Measurements from ENCODE around the gene FGF14.

Gene FGF14

GRCh38 chr13:102250448-102250847 is 151.4 kb downstream of the FGF14 start:
- no peak for DNase-seq (ENCODE audit: low read depth)

DNA sequence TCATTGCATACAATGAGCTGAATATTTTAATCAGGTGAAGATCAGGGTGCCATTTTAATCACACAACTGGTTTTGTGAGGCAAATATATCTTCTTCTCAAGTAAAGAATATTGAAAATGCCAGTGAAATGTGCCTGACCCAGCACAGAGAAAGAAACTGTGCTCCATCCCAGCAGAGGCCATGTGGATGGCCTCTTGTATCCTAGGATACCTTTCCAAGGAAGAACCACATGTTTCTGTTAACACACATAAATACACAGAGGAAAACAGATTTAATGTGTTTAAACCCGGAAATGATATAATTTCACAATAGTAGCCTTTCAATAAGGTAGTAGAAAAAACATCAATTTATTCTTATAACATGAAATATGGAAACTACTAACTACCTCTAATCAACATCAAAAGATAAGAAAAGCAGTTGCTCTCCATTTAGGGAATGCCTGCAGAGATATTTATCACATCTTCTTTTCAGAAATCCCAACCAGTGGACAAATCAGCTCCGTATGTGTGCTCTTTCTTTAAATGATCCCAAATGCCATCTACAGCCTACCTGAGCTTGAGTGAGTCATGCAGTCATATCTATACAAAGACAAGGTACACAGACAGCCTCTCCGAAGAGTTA is 157.1 kb downstream of the FGF14 start:
- DNase-seq (ENCODE audit: low read depth) = no peak

DNA sequence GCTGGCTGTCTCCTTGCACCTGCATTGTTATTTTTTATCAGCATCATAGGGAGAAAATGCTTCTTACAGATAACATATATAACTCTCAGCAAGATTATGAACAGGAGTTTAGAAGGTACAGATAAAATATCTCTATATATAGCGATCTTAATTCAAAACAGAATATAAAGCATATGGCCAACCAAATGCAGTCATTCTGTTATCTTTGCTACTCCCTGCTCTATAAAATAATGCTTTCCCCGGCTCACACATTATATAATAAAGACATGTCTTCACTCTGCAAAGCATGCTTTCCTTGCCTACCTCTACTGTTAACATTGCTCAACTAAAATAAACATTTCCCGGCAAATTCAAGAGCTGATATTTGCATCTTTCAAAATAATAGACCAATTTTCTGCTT is 161.7 kb downstream of the FGF14 start:
- no peak for DNase-seq (ENCODE audit: low read depth)

DNA sequence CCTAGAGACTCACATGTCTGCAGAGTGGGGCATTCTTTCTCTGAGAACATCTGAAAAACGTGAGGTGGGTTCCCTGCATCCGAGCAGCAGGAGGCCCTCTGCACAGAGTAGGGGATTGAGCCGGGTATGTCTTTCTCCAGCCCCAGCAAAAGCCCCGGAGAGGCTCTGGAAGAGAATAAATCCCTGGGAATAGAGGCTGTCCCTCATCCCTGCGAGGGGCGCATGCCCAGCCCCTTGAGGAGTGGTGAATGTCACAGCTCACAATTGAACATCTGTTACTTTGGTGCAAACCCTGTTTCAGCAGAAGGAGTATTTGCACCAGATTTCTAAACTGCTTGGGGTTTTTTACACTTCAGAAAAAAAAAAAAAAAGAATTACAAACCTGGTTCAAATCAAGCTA is 164.6 kb downstream of the FGF14 start:
- no peak for DNase-seq (ENCODE audit: low read depth)

DNA sequence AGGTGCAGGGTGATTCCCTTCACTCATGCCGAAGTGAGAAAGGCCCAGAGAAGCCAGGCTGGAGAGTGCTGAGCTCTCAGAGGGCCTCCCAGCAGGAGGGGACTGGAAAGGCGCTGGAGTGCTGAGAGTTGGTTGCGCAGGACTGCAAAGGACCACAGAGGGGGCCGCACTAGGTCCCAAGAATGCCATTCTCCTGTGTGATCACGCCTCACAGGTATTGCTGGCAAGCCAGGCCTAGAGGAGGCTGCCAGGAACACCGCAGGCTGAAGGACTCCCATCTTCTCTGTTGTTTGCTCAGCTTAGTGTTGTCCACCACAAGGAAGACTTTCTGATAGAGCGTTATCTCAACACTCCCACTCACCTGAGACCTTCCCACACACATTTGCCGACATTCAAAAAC is 165.0 kb downstream of the FGF14 start:
- DNase-seq (ENCODE audit: low read depth) = no peak

DNA sequence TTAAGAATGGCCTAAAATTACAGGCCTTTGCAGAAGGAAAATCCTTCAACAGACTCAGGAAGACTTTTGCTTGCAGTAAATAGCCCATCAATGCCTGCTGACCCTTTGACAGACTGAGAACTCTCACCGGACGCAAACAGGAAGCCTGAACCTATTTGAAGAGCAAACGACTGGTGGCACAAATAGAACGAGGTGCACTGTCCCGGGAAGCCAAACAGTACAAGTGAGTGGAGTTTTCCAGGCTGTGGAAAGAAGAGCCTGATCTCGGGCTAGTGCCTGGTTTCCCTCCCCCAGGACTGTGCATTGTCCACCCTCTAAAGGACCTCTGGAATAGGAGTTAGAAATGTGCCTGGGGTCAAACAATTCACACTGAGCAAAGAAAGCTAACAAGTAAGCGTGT is 165.5 kb downstream of the FGF14 start:
- DNase-seq (ENCODE audit: low read depth) = no peak

GRCh38 chr13:102235689-102236088 is 166.2 kb downstream of the FGF14 start:
- no peak for DNase-seq (ENCODE audit: low read depth)

GRCh38 chr13:102234618-102235017 is 167.2 kb downstream of the FGF14 start:
- DNase-seq (ENCODE audit: low read depth) = no peak

DNA sequence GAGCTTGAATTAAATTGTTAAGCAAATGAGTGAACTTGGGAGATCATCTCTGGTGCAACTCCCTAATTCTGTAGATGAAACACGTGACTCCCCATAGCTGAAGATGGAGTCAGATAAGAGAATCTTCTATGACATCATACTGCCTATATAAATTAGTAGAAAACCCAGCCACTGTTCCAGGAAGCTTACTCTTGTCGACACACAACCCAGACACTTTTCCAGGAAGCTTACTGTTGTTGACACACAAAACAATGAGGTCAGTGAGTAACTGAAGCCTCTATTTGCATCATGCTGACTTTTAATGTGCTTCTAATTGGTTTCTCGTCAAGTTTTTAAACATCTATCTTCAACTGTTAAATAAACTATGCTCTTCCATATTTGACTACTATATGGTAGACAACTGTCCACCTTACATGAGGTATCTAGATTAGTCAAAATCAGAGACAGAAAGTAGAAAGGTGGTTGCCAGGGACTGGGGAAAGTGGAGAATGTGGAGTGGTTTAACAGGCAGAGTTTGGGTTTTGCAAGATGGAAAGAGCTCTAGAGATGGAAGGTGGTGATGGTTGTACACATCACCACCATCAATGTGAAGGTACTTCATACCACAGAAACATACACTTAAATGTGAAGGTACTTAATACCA is 168.2 kb downstream of the FGF14 start:
- DNase-seq (ENCODE audit: low read depth) = no peak

DNA sequence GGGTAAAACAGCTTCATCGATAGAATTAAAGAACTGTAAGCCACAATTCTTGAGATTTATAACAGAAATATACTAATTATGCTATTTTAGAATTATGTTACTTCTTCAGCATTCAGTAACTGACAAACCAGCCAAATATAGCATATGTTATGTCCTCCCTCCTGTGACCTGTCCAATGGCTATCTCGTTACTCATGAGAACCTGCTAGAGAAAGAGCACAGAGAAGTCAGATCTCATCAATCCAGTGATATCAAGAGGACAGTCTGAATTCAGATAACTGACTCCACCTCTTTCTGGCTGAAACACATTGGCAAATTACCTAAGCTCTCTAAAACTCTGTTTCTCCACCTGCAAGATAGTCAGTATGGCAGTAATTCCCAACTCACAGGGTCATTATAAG is 170.4 kb downstream of the FGF14 start:
- DNase-seq (ENCODE audit: low read depth) = no peak

DNA sequence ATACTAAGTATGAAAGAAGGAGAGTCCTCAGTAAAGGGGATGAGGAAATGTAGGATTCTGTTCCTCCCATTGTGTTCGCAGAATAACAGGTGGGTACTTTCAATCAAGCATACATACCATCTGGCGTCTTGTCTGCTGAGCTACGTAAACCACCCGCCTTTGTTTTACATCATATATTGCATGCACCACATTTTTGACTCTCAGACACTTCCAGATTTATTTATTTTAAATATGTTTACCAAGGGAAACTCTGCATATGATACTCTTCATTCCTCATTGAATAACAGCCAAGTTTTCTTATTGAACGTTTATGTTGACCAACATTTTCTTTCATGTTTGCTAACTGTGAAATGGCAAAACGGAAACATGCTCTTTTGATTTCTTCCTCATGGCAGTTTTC is 174.1 kb downstream of the FGF14 start:
- no peak for DNase-seq (ENCODE audit: low read depth)

- DNase-seq (ENCODE audit: low read depth) = no peak
Measured at GRCh38 chr13:102226591-102226990, 175.3 kb downstream of the FGF14 start.

GRCh38 chr13:102225892-102226291 is 176.0 kb downstream of the FGF14 start:
- no peak for DNase-seq (ENCODE audit: low read depth)

- DNase-seq (ENCODE audit: low read depth) = no peak
Measured at GRCh38 chr13:102220681-102221228, 181.1 kb downstream of the FGF14 start.

DNA sequence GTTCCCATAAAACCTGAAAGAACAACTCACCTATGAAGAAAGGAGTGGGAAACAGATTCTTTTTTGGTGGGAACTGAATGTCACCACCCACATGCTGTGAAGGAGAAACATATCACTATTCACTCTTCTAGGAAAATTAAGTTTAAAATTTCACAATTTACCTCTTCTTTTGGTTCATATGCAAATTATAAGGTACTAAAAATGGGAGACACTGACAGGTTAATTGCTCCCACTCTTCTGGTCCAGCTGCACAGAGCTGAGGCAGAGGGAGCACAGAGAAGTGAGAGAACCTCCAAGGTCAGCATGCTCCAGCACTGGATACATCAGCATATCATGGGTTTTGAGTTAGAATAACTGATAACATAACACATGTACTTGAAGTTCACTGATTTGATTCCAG is 186.9 kb downstream of the FGF14 start:
- DNase-seq (ENCODE audit: low read depth) = no peak

- no peak for DNase-seq (ENCODE audit: low read depth)
Measured at GRCh38 chr13:102212729-102213128, 189.1 kb downstream of the FGF14 start.

DNA sequence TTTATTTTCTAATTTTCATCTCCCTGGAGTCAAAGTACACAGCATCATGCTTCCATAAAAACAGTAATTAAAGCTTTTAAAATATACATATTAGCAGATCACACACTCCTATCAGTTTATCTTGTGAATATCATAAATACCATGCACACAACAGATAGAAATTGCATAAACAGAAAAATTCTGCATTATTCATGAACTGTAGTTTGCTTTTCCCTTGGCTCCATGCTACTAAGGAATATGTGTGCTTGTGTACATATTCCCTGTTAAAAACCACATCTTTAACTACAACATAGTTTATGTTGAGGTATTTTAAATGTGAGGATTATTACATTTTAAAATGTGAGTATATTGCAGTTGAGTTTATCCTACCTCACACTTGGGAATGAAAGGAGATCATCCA is 193.5 kb downstream of the FGF14 start:
- DNase-seq (ENCODE audit: low read depth) = no peak

DNA sequence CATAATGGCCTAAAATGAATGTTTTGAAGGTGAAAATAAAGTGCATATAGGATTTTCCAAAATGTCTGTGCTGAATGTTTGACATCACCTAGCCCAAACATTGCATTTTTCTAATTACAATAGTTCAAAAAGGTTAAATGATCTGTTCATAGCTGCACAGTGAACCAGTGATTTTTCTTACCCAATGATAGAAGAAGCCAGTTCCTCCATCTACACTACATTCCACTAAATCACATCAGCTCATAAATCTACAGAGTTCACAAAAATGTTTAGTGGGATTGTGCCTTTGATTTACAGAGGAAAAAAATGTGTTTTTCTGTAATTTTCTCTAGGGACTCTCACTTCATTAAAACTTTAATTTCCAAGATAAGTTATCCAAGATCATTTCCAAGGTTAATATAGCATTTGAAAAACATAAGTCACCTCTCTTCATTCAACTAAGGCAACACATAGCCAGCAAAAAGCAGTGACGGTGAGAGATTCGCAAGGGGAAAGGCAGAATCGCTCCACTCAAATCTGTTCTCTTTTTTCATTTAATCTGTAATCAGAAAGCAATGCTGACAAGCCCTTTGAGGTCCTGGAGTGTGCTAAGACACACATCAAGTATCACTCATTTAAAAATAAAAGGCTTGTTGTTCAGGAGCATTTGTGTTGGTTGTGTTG is 194.0 kb downstream of the FGF14 start:
- DNase-seq (ENCODE audit: low read depth) = no peak

GRCh38 chr13:102203718-102204117 is 198.1 kb downstream of the FGF14 start:
- no peak for DNase-seq (ENCODE audit: low read depth)

DNA sequence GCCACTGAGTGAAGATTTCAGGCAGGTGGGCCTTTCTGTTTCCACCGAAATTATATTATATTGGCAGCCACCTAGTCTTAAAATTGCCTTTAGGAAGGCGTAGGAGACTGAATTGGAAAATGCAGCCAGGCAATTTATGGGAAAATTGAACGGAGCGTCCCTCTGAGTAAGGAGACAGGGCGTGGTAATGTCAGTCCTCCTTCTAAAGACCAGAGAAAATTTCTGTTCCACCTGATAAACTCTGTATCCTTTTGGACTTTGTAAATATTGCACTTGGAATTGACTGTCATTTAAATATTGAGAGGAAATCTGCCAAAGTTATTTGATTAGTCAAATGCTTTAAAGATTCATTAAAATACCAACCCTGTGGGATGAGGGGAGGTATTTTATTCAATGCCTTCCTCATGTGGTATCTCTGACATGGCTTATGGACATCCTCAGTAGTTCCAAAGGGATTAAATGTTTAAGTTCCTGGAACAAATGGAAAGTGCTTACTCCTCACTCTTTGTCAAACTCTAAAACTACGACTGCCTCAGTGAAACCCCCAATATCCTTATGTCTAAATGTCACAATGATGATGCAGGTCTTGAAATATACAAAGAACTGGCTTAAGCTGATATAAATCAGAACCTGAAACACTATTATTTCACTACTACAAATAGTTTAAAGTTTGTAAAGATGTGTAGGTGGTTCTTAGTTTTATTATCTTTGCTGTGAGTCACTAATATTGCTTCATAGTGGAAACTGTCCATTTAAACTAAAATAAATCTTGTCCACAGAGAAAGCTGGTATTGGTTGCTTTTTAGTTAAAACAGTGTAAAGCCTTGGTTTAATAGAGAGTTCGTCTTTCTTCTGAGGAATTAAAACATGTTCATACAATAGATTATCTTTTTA is 203.2 kb downstream of the FGF14 start:
- DNase-seq (ENCODE audit: low read depth) = no peak

DNA sequence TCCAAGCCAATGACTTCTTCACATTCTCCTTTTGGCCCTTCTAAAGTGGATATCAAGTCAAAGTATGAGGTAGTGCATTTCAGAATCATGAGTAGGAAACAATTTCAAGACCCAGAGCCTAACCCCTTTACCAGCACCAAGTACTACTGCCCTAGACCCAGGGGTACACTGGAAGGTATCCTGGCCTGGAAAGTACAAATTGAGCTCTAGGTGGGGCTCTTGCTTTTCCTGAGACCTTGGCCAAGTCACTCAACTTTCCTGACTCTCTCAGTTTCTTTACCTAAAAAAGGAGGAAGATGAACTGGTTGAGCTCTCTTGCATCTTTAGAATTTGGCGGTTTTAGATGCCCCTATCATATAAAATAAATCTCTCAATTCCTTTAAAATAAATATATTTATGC is 204.7 kb downstream of the FGF14 start:
- DNase-seq (ENCODE audit: low read depth) = no peak
